ENCODE results near the gene EPS8L1. TPM values are rescaled to one million over a fixed set of nuclear protein-coding genes. Genes with fewer than 3 reads are reported as not detected.

EPS8L1 gene
- polyA plus RNA-seq, 1 of the 3 experiments (the other 2 are of a cell fraction) = 12.9 TPM

DNA sequence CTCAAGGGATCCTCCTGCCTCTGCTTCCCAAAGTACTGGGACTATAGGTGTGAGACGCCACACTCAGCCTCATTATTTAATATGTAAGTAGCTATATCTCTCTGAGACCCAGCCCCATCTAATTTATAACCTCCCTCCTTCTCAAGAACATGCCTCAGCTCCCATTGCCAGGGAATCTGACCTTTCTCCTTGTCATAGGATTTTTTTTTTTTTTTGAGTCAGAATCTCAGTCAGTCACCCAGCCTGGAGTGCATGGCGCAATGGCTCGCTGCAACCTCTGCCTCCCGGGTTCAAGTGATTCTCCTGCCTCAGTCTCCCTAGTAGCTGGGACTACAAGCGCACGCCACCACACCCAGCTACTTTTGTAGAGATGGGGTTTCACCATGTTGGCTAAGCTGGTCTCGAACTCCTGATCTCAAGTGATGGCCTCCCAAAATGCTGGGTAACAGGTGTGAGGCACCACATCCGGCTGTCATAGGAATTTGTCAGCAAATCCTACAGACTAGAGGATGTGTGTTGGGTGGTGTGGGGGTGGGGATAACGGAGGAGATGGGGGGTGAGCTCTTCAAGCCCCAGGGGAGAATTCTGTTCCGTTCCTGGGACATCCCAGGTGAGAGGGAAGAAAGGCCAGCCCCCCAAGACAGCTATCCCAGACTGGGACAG is 5.1 kb upstream of the EPS8L1 start:
- H3K9me3 ChIP-seq = no peaks in the 10 kb centered on the region
- no peak overlapping the region for H2AFZ ChIP-seq (ENCODE audit: low read depth)
- peaks cover 3% of the 10 kb centered on the region for H3F3A ChIP-seq (replicated peaks; ENCODE audit: insufficient read depth)
- H3K27me3 ChIP-seq (ENCODE audit: insufficient read depth) = peaks cover 5% of the 10 kb centered on the region; the same call in 1 of the 2 replicates
- no peaks in the 10 kb centered on the region for H4K20me1 ChIP-seq (ENCODE audit: insufficient read depth)
- H3K27ac ChIP-seq (ENCODE audit: low read depth in 2 of 2, low read length in 1 of 2) = no peak overlapping the region
- peaks cover 0 to 5% of the 10 kb centered on the region in 2 experiments; a peak in 1 of 4 replicates for H3K4me1 ChIP-seq (ENCODE audit: control insufficient read depth in 1 of 2, insufficient read depth in 2 of 2, low read depth in 1 of 2, low read length in 1 of 2)
- ChIA-PET CTCF (interaction anchor here (1.3 to 1.4 kb wide), 2 partner anchors 9 to 433 kb away, joined by 3 read pairs; no protein-coding TSS in a partner anchor), POLR2A (no interaction called here)
- TF ChIP-seq TAF1 (IDR thresholded peaks at IDR 0.05; ENCODE audit: borderline replicate concordance, low read depth, low read length) = no peak
- TF ChIP-seq RCOR1 (IDR thresholded peaks at IDR 0.05; ENCODE audit: low read length) = no peak
- no peak for TF ChIP-seq ELF1 (IDR thresholded peaks at IDR 0.05)
- no peak for TF ChIP-seq GABPA (IDR thresholded peaks at IDR 0.05; ENCODE audit: low read depth)
- TF ChIP-seq SIN3A (IDR thresholded peaks at IDR 0.05; ENCODE audit: borderline replicate concordance, low read depth, low read length) = no peak
- no peak for TF ChIP-seq NFIC (IDR thresholded peaks at IDR 0.05; ENCODE audit: borderline replicate concordance)
- no peak for TF ChIP-seq RXRA (IDR thresholded peaks at IDR 0.05; ENCODE audit: borderline replicate concordance, low read depth)
- TF ChIP-seq EZH2phosphoT487 (IDR thresholded peaks at IDR 0.05; ENCODE audit: borderline replicate concordance, low read depth) = no peak
- no peak for TF ChIP-seq FOSL2 (IDR thresholded peaks at IDR 0.05; ENCODE audit: borderline replicate concordance, low read depth)
- TF ChIP-seq NRF1 (IDR thresholded peaks at IDR 0.05; ENCODE audit: low read depth, low read length) = no peak
- TF ChIP-seq CHD2 (IDR thresholded peaks at IDR 0.05; ENCODE audit: low read length, partially characterized antibody) = no peak
- TF ChIP-seq MAX (IDR thresholded peaks at IDR 0.05; ENCODE audit: low read depth) = no peak
- TF ChIP-seq RAD21 (IDR thresholded peaks at IDR 0.05; ENCODE audit: low read length) = no peak
- no peak for TF ChIP-seq MEF2A (IDR thresholded peaks at IDR 0.05; ENCODE audit: borderline replicate concordance, low read depth)
- TF ChIP-seq JUND (IDR thresholded peaks at IDR 0.05) = no peak
- TF ChIP-seq, protein P1, sequence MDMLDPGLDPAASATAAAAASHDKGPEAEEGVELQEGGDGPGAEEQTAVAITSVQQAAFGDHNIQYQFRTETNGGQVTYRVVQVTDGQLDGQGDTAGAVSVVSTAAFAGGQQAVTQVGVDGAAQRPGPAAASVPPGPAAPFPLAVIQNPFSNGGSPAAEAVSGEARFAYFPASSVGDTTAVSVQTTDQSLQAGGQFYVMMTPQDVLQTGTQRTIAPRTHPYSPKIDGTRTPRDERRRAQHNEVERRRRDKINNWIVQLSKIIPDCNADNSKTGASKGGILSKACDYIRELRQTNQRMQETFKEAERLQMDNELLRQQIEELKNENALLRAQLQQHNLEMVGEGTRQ (IDR thresholded peaks at IDR 0.05; ENCODE audit: borderline replicate concordance, low read depth, low read length) = no peak
- no peak for TF ChIP-seq GATA2 (CRISPR knock-in tag; IDR thresholded peaks at IDR 0.05)
- no peaks in the 10 kb centered on the region for H3K79me2 ChIP-seq (ENCODE audit: insufficient read depth)
- no peaks in the 10 kb centered on the region for H3K9me2 ChIP-seq
- H3K36me3 ChIP-seq (replicated peaks in 1 of 2; ENCODE audit: control insufficient read depth in 1 of 2, insufficient read depth in 2 of 2, low read length in 1 of 2) = no peaks in the 10 kb centered on the region
- no peak overlapping the region for H3K4me3 ChIP-seq (ENCODE audit: low read depth in 2 of 2, low read length in 1 of 2)
- H3K4me2 ChIP-seq = 0 out of 2 replicates have a peak overlapping the region, but pooled peaks have one; percentile 38
- H3K9ac ChIP-seq = no peak overlapping the region
- WGBS (ENCODE audit: low lambda C conversion rate) = 59% methylated on average over 10 of the region's 10 CpGs
- DNase-seq = no peak

DNA sequence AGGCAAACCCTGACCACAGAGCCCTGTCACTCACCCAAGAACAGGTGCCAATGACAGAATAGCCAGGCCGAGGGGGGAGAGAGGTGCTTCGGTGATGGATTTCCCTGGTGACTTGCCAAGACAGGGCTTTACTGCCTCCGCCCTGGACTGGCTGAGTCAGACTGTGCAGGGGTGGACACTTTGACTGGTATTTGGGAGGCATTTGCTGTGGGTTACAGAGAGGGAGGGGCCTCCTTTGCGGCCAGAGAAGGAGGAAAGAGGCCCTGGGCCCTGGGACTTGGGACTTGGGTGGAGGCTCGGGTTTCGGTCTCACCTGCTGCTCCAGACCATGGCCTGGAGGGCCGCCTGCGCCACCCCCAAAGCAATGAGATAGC is 4.6 kb upstream of the EPS8L1 start:
- 0 out of 2 replicates have a peak, but pooled peaks cover under 1% of the 10 kb centered on the region for H3K27me3 ChIP-seq (ENCODE audit: insufficient read depth)
- no peaks in the 10 kb centered on the region for H3K9me2 ChIP-seq
- H3K36me3 ChIP-seq (replicated peaks in 1 of 2; ENCODE audit: control insufficient read depth in 1 of 2, insufficient read depth in 2 of 2, low read length in 1 of 2) = no peaks in the 10 kb centered on the region
- POLR2A ChIA-PET = no interaction called here
- peak overlapping the region; percentile 38; the same call in 1 of the 2 replicates for H3K4me2 ChIP-seq
- 9% methylated on average over 6 of the region's 8 CpGs for WGBS (ENCODE audit: low lambda C conversion rate)
- H3K4me3 ChIP-seq (ENCODE audit: low read depth in 2 of 2, low read length in 1 of 2) = no peak overlapping the region
- peaks cover 3% of the 10 kb centered on the region for H3F3A ChIP-seq (replicated peaks; ENCODE audit: insufficient read depth)
- H3K9me3 ChIP-seq = no peaks in the 10 kb centered on the region
- DNase-seq = no peak
- no peak overlapping the region for H3K9ac ChIP-seq
- H4K20me1 ChIP-seq (ENCODE audit: insufficient read depth) = no peaks in the 10 kb centered on the region
- H3K4me1 ChIP-seq (ENCODE audit: control insufficient read depth in 1 of 2, insufficient read depth in 2 of 2, low read depth in 1 of 2, low read length in 1 of 2) = peaks cover 0 to 5% of the 10 kb centered on the region in 2 experiments; a peak in 1 of 4 replicates
- H3K27ac ChIP-seq (ENCODE audit: low read depth in 2 of 2, low read length in 1 of 2) = peak overlapping the region in 1 of 2 experiments; percentile 39; a peak in 1 of 4 replicates
- no peak overlapping the region for H2AFZ ChIP-seq (ENCODE audit: low read depth)
- CTCF ChIA-PET = interaction anchor here (1.4 kb wide), 1 partner anchor 433 kb away, joined by 3 read pairs; no protein-coding TSS in a partner anchor
- no peaks in the 10 kb centered on the region for H3K79me2 ChIP-seq (ENCODE audit: insufficient read depth)
- TF ChIP-seq SIN3A (IDR thresholded peaks at IDR 0.05; ENCODE audit: borderline replicate concordance, low read depth, low read length) (0 out of 2 replicates have a peak, but pooled peaks have one; percentile 22), PBX3 (IDR thresholded peaks at IDR 0.05) (peak; percentile 96), FOSL2 (IDR thresholded peaks at IDR 0.05; ENCODE audit: borderline replicate concordance, low read depth) (peak; percentile 81), REST (IDR thresholded peaks at IDR 0.05; ENCODE audit: low read depth, low read length) (peak; percentile 40; the same call in 1 of the 2 replicates), EP300 (IDR thresholded peaks at IDR 0.05; ENCODE audit: borderline replicate concordance in 1 of 2, low read depth in 1 of 2, low read length in 1 of 2) (peak in 1 of 2 experiments; percentile 46; a peak in 1 of 4 replicates), SMC3 (IDR thresholded peaks at IDR 0.05; ENCODE audit: low read depth, low read length) (no peak), TEAD4 (IDR thresholded peaks at IDR 0.05; ENCODE audit: borderline replicate concordance, insufficient read depth) (0 out of 2 replicates have a peak, but pooled peaks have one; percentile 62)
